GM12875 (cell line): ENCODE results near the gene YAF2.
A peak's percentile ranks its signal among the peaks of the same experiment; 100 is the strongest.
"Not testable (repeated sequence)": the region's sequence is repeated elsewhere in the genome, so short reads cannot be mapped to it uniquely, and the experiment has no call there.

ENCODE experiments used
- H3K4me3 ChIP-seq: one replicate; pipeline ENCODE4 v1.5.1; 2011; ENCODE audit warnings: low read depth, low read length, control low read depth
- CTCF ChIP-seq: IDR thresholded peaks from 2 replicates; pipeline ENCODE4 v1.5.1; 2011; ENCODE audit warnings: low read depth, mild to moderate bottlenecking, control low read depth, inconsistent platforms, low read length, moderate library complexity, borderline replicate concordance; ENCODE audit not compliant: insufficient read depth

YAF2 gene

DNA sequence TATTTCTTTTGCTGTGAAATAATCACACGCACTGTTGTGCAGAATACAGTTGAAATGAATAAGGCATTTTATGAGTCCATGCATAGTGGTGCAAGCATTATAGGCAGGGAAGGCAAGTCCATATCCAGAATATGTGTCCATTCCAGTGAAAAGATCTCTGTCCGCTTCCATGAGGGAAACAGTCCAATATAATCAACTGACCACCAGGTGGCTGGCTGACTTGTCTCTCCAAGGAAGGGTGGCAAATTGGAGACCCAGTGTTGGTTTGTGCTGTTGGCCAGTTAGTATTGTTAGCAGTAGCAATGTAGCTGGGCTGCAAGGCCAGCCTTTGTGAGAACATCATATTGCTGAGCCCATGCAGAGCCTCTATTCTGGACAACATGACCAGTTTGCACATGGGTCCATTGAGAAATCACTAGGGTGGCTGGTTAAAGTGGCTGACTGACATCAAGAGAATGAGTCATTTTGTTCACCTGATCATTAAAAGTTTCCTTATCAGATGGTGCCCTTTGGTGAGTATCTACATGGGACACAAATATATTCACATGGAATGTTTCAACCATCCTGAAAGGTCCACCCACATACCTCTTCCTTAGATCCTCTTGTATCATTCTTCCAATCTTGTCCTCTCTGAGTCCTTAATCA lies 17.3 kb upstream of the YAF2 start:
- H3K4me3 ChIP-seq, result no peak overlapping the region
- TF ChIP-seq CTCF, result no peak

DNA sequence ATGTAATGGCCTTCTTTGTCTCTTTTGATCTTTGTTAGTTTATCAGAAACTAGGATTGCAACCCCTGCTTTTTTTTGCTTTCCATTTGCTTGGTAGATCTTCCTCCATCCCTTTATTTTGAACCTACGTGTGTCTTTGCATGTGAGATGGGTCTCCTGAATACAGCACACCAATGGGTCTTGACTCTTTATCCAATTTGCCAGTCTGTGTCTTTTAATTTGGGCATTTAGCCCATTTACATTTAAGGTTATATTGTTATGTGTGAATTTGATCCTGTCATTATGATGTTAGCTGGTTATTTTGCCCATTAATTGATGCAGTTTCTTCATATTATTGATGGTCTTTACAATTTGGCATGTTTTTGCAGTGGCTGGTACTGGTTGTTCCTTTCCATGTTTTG lies 14.6 kb upstream of the YAF2 start:
- H3K4me3 ChIP-seq, result not testable (repeated sequence)

GRCh38 chr12:42249033-42249432 lies 11.0 kb upstream of the YAF2 start:
- H3K4me3 ChIP-seq, result not testable (repeated sequence)

GRCh38 chr12:42240131-42240750 lies 2.2 kb upstream of the YAF2 start:
- no peak for TF ChIP-seq CTCF
- no peak overlapping the region for H3K4me3 ChIP-seq

- no peak for TF ChIP-seq CTCF
- peak overlapping the region; percentile 90 for H3K4me3 ChIP-seq
Observed at GRCh38 chr12:42237853-42238239, 202 bp downstream of the YAF2 start.

GRCh38 chr12:42237052-42237852 lies 796 bp downstream of the YAF2 start:
- TF ChIP-seq CTCF, result peak; percentile 74

GRCh38 chr12:42236017-42236416 lies 2.0 kb downstream of the YAF2 start:
- TF ChIP-seq CTCF, result no peak
- no peak overlapping the region for H3K4me3 ChIP-seq

More at GRCh38 chr12:42237052-42237852, 796 bp downstream of the YAF2 start:
- peak overlapping the region; percentile 90 for H3K4me3 ChIP-seq

DNA sequence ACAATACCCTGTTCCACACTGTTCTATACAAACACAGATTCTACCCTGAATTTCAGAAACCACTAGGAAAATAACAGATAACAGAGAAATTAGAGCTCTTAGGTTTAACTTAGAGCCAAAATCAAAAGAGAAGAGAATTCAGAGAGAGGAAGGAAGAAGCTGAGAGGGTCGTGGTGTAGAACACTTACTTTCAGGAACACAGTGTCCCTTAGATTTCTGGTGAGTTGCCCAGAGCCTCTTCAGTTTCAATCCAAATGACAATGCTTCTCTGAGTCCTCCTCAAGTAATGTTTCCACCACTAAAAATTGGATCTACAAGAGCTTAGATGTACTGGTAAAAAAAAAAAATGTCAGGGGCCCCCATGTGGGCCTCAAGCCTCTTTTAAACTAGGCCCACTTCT lies 2.6 kb downstream of the YAF2 start:
- TF ChIP-seq CTCF, result no peak
- H3K4me3 ChIP-seq, result no peak overlapping the region
